COLO668 (cell line): ENCODE data around the gene SUSD6.
"Not testable (repeated sequence)": the region's sequence is repeated elsewhere in the genome, so short reads cannot be mapped to it uniquely, and the experiment has no call there.

Source experiments
- DNase-seq: peaks from one replicate; lab custom pipeline; 2025; ENCODE audit not compliant: unreplicated experiment; lab: John Stamatoyannopoulos, UW

The SUSD6 gene

GRCh38 chr14:69620211-69620611 is 8.8 kb downstream of the SUSD6 start:
- no peak for DNase-seq

GRCh38 chr14:69620981-69621380 is 9.6 kb downstream of the SUSD6 start:
- DNase-seq: no peak

- DNase-seq: no peak
Measured at GRCh38 chr14:69624136-69624535, 12.7 kb downstream of the SUSD6 start.

GRCh38 chr14:69625299-69626131 is 14.1 kb downstream of the SUSD6 start:
- DNase-seq: no peak

GRCh38 chr14:69626132-69626500 is 14.7 kb downstream of the SUSD6 start:
- DNase-seq: no peak

- DNase-seq: no peak
Measured at GRCh38 chr14:69629225-69630127, 18.1 kb downstream of the SUSD6 start.

- no peak for DNase-seq
Measured at GRCh38 chr14:69630360-69630759, 19.0 kb downstream of the SUSD6 start.

- DNase-seq: no peak
Measured at GRCh38 chr14:69631509-69631908, 20.1 kb downstream of the SUSD6 start.

- DNase-seq: no peak
Measured at GRCh38 chr14:69632164-69632563, 20.8 kb downstream of the SUSD6 start.

- DNase-seq: no peak
Measured at GRCh38 chr14:69632593-69633151, 21.3 kb downstream of the SUSD6 start.

- DNase-seq: no peak
Measured at GRCh38 chr14:69633238-69633637, 21.8 kb downstream of the SUSD6 start.

- DNase-seq: no peak
Measured at GRCh38 chr14:69635981-69636639, 24.7 kb downstream of the SUSD6 start.

- DNase-seq: no peak
Measured at GRCh38 chr14:69636718-69637480, 25.5 kb downstream of the SUSD6 start.

GRCh38 chr14:69637503-69638031 is 26.2 kb downstream of the SUSD6 start:
- peak; percentile 38 for DNase-seq

- no peak for DNase-seq
Measured at GRCh38 chr14:69640931-69641330, 29.5 kb downstream of the SUSD6 start.

- not testable (repeated sequence) for DNase-seq
Measured at GRCh38 chr14:69642212-69642793, 30.9 kb downstream of the SUSD6 start.

- DNase-seq: peak; percentile 94
Measured at GRCh38 chr14:69643430-69644200, 32.2 kb downstream of the SUSD6 start.

GRCh38 chr14:69644814-69645213 is 33.4 kb downstream of the SUSD6 start:
- DNase-seq: no peak

GRCh38 chr14:69647213-69647612 is 35.8 kb downstream of the SUSD6 start:
- no peak for DNase-seq
